Neural crest cell (in vitro differentiated cells): ENCODE measurements around the gene PPP6R3. TPM values are rescaled to one million over a fixed set of nuclear protein-coding genes. Genes with fewer than 3 reads are reported as not detected.

ENCODE experiments used
- DNase-seq: peaks from one replicate; pipeline ENCODE4 v3.0.0; 2021; ENCODE audit warnings: low read depth, mixed read lengths, low spot score
- H3K27ac Mint-ChIP-seq: one replicate; pipeline ENCODE4 v1.8.0; 2021; ENCODE audit warnings: mild to moderate bottlenecking, mixed read lengths; ENCODE audit not compliant: unreplicated experiment
- H3K27me3 Mint-ChIP-seq: 2 replicates; pipeline ENCODE4 v1.8.0; 2021; ENCODE audit warnings: low read depth, mild to moderate bottlenecking, mixed read lengths
- H3K36me3 Mint-ChIP-seq: 2 replicates; pipeline ENCODE4 v1.8.0; 2021; ENCODE audit warnings: low read depth, mild to moderate bottlenecking, mixed read lengths
- H3K4me1 Mint-ChIP-seq: 2 replicates; pipeline ENCODE4 v1.8.0; 2021; ENCODE audit warnings: mixed read lengths
- H3K4me3 Mint-ChIP-seq: one replicate; pipeline ENCODE4 v1.8.0; 2021; ENCODE audit warnings: mild to moderate bottlenecking, mixed read lengths
- H3K9me3 Mint-ChIP-seq: 2 replicates; pipeline ENCODE4 v1.8.0; 2021; ENCODE audit warnings: mixed read lengths
- CTCF ChIP-seq: fragments of 200-600 bp; sonication (generic); conservative IDR thresholded peaks from 2 replicates; pipeline ENCODE4 v1.5.0; 2021; ENCODE audit warnings: antibody characterized with exemption, mild to moderate bottlenecking
- total RNA-seq: library from RNA; stranded (reverse); gene quantifications from 2 replicates; pipeline ENCODE4 v1.2.1, GENCODE V29; 2021

Gene PPP6R3
- total RNA-seq, 1 donor from 2014 or later: 111 TPM

GRCh38 chr11:68441466-68442230, 18.9 kb upstream of the PPP6R3 start:
- Mint-ChIP-seq H3K4me1 (peaks cover 16% of the 10 kb centered on the region), H3K36me3 (peaks cover 2% of the 10 kb centered on the region), H3K4me3 (no peak overlapping the region), H3K9me3 (no peaks in the 10 kb centered on the region), H3K27ac (no peak overlapping the region), H3K27me3 (no peaks in the 10 kb centered on the region)
- DNase-seq: no peak
- TF ChIP-seq CTCF: no peak

GRCh38 chr11:68442433-68442832, 18.1 kb upstream of the PPP6R3 start:
- Mint-ChIP-seq H3K36me3 (peaks cover 2% of the 10 kb centered on the region), H3K27ac (no peak overlapping the region), H3K4me1 (peaks cover 13% of the 10 kb centered on the region), H3K9me3 (no peaks in the 10 kb centered on the region), H3K27me3 (no peaks in the 10 kb centered on the region), H3K4me3 (no peak overlapping the region)
- no peak for DNase-seq
- no peak for TF ChIP-seq CTCF

GRCh38 chr11:68444566-68444965, 16.0 kb upstream of the PPP6R3 start:
- Mint-ChIP-seq H3K4me3 (no peak overlapping the region), H3K36me3 (peaks cover 2% of the 10 kb centered on the region), H3K27ac (no peak overlapping the region), H3K4me1 (peaks cover 13% of the 10 kb centered on the region), H3K27me3 (no peaks in the 10 kb centered on the region), H3K9me3 (no peaks in the 10 kb centered on the region)
- DNase-seq: no peak
- no peak for TF ChIP-seq CTCF

GRCh38 chr11:68445531-68446035, 15.0 kb upstream of the PPP6R3 start:
- peaks cover 13% of the 10 kb centered on the region for H3K4me1 Mint-ChIP-seq
- no peaks in the 10 kb centered on the region for H3K9me3 Mint-ChIP-seq
- H3K36me3 Mint-ChIP-seq: peaks cover 5% of the 10 kb centered on the region
- no peak for TF ChIP-seq CTCF
- no peaks in the 10 kb centered on the region for H3K27me3 Mint-ChIP-seq
- no peak for DNase-seq
- H3K27ac Mint-ChIP-seq: peak overlapping the region; percentile 12
- H3K4me3 Mint-ChIP-seq: no peak overlapping the region

- no peaks in the 10 kb centered on the region for H3K9me3 Mint-ChIP-seq
- no peak overlapping the region for H3K4me3 Mint-ChIP-seq
- TF ChIP-seq CTCF: no peak
- H3K27me3 Mint-ChIP-seq: no peaks in the 10 kb centered on the region
- H3K27ac Mint-ChIP-seq: peak overlapping the region; percentile 19
- DNase-seq: no peak
- peaks cover 11% of the 10 kb centered on the region for H3K4me1 Mint-ChIP-seq
- peaks cover 5% of the 10 kb centered on the region for H3K36me3 Mint-ChIP-seq
Observed at GRCh38 chr11:68446046-68446725, 14.4 kb upstream of the PPP6R3 start.
